Pancreas (tissue), 10 donors: ENCODE data around the gene KCNA2. TPM values are rescaled to one million over a fixed set of nuclear protein-coding genes. Genes with fewer than 3 reads are reported as not detected.

Experiments used
- ATAC-seq, 4 donors: fragments of 200-7000 bp; cut with Tn5 transposase; one replicate each; pipeline versions ENCODE4 v1.8.0 to v1.9.1; 2020; ENCODE audit warnings: mild to moderate bottlenecking in 4 of 4, moderate library complexity in 4 of 4
- DNase-seq, 6 donors: peaks; one replicate each; pipeline ENCODE4 v3.0.0-alpha.2; 2020
- FAIRE-seq: peaks from 2 replicates; lab custom pipeline; 2012; peaks lifted over from hg19 to GRCh38; lab: Jason Lieb, UNC
- H3K27ac ChIP-seq, 4 donors: fragments of 200-600 bp; sonication (generic); 1 replicate in 3 of 4; 2 replicates in 1 of 4; pipeline versions ENCODE4 v1.5.0 to v1.8.0; 2020
- H3K27me3 ChIP-seq, 4 donors: fragments of 200-600 bp; one replicate each; pipeline ENCODE4 v1.8.0; 2021
- H3K36me3 ChIP-seq, 3 donors: fragments of 200-600 bp; sonication (generic) in 1 of 3; one replicate each; pipeline versions ENCODE4 v1.5.0 to v1.8.0; 2020 to 2021
- H3K4me1 ChIP-seq, 3 donors: fragments of 200-600 bp; one replicate each; pipeline ENCODE4 v1.8.0; 2021
- H3K4me3 ChIP-seq, 4 donors: fragments of 200-600 bp; sonication (generic) in 2 of 4; one replicate each; pipeline versions ENCODE4 v1.5.0 to v1.8.0; 2020 to 2021
- H3K9me3 ChIP-seq, 4 donors: fragments of 200-600 bp; one replicate each; pipeline ENCODE4 v1.8.0; 2021
- WGBS, 2 donors: extraction: QIAGEN DNeasy Blood & Tissue Kit; methylation state at CpG; one replicate each; pipeline ENCODE4 v1.1.7; 2013; 5-methylcytosine and 5-hydroxymethylcytosine counted together
- intact Hi-C, 3 donors: fragments of 100-400 bp; cut with DNase I; formaldehyde crosslinking; loops; one replicate each; pipeline versions ENCODE4 v1.11.1 to v1.14.2; 2022
- polyA plus RNA-seq, 2 donors: library from polyadenylated mRNA; stranded (reverse); fragments of 200-250 nt; gene quantifications; one replicate each; pipeline ENCODE4 v1.2.3, GENCODE V29; 2013
- total RNA-seq, 6 donors: library from RNA; stranded (reverse); fragmentation: NEBNext Ultra II Directional in 4 of 6; extraction: Animal tissue kit (Norgen Biotek cat#: 25700) in 4 of 6; gene quantifications; one replicate each; pipeline versions ENCODE4 v1.2.1 to v1.2.4, GENCODE V29; 2021 to 2023
- TF ChIP-seq, protein P1 (sequence below), 4 donors: fragments of 200-600 bp; sonication (generic) in 3 of 4; IDR thresholded peaks; one replicate each; pipeline versions ENCODE4 v1.5.0 to v1.8.0; 2021; ENCODE audit warnings: antibody characterized with exemption in 4 of 4
- donor health status: healthy with polysubstance abuse.
- donor health status: DM: no; HTN: no; CAD: no; lungs with moderate emphysema.
- donor health status: DM: no; HTN: no; CAD: no.
- donor health status: control.
- donor health status: control.
- donor health status: Bipolar disorder and iron deficiency.
- donor health status: DM: yes; HTN: yes; CAD: no.
- donor health status: DM: no; HTN: no; CAD: no.
- donor health status: DM: no; HTN: no; CAD: no.
- donor health status: DM: yes; HTN: yes; CAD: no.

KCNA2 gene
- total and polyA plus RNA-seq, 8 donors, result 0.21 to 1.6 (median 0.64) TPM

DNA sequence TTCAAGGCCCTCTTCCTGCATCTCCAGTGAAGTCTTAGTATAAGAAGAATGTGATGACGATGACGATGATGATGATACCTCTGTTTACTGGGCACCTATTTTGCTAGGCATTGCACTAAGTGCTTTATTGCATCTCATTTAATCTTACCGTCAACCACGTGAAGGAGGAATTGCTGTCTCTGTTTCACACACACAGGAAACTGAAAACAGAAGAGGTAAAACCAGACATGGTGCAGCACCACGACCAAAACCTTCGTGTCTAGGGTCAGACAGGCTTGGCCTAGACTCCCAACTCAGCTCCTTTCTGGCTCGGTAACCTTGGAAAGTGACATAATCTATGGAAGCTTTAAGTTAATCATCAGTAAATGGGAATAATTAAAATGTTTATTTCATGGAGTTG, 20.7 kb upstream of the KCNA2 start:
- H3K36me3 ChIP-seq, result no peaks in the 10 kb centered on the region
- DNase-seq, result no peak
- TF ChIP-seq, protein P1, sequence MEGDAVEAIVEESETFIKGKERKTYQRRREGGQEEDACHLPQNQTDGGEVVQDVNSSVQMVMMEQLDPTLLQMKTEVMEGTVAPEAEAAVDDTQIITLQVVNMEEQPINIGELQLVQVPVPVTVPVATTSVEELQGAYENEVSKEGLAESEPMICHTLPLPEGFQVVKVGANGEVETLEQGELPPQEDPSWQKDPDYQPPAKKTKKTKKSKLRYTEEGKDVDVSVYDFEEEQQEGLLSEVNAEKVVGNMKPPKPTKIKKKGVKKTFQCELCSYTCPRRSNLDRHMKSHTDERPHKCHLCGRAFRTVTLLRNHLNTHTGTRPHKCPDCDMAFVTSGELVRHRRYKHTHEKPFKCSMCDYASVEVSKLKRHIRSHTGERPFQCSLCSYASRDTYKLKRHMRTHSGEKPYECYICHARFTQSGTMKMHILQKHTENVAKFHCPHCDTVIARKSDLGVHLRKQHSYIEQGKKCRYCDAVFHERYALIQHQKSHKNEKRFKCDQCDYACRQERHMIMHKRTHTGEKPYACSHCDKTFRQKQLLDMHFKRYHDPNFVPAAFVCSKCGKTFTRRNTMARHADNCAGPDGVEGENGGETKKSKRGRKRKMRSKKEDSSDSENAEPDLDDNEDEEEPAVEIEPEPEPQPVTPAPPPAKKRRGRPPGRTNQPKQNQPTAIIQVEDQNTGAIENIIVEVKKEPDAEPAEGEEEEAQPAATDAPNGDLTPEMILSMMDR (IDR thresholded peaks at IDR 0.05), result no peak
- intact Hi-C loops, result no loop called here
- H3K4me3 ChIP-seq, result no peak overlapping the region
- H3K27ac ChIP-seq, result no peak overlapping the region
- no peak for ATAC-seq
- FAIRE-seq, result no peak
- 60 to 72% methylated on average over 7 of the region's 7 CpGs for WGBS, 2 donors
- H3K27me3 ChIP-seq, result no peaks in the 10 kb centered on the region
- no peaks in the 10 kb centered on the region for H3K4me1 ChIP-seq
- H3K9me3 ChIP-seq, result no peaks in the 10 kb centered on the region

DNA sequence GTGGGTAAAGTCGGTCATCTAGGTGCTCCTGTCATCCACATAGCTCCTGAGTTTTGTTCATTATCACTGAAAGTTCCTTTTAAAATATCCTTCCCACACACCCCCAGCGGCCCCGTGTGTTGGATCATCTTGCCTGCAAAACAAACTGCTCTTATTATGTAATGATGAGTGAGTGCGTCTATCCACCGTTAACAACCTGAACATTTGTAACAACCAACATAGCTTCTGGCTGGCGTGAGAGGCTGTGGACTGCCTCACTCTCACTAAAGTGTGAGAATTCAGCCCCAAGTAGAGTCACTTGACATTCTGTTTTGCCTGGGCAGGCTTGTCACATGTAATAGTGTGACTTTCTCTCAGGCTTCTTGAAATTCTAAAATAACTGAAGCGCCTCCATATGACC, 14.5 kb upstream of the KCNA2 start:
- Histone ChIP-seq H3K27ac (no peak overlapping the region), H3K9me3 (no peaks in the 10 kb centered on the region), H3K4me3 (no peak overlapping the region), H3K27me3 (peaks cover 0 to 3% (median 0%) of the 10 kb centered on the region in 4 donors), H3K4me1 (no peaks in the 10 kb centered on the region), H3K36me3 (no peaks in the 10 kb centered on the region)
- ATAC-seq, result no peak
- TF ChIP-seq, protein P1 (IDR thresholded peaks at IDR 0.05), result no peak
- intact Hi-C loops, result no loop called here
- no peak for FAIRE-seq
- 65 to 68% methylated on average over 7 of the region's 7 CpGs for WGBS, 2 donors
- DNase-seq, result no peak

DNA sequence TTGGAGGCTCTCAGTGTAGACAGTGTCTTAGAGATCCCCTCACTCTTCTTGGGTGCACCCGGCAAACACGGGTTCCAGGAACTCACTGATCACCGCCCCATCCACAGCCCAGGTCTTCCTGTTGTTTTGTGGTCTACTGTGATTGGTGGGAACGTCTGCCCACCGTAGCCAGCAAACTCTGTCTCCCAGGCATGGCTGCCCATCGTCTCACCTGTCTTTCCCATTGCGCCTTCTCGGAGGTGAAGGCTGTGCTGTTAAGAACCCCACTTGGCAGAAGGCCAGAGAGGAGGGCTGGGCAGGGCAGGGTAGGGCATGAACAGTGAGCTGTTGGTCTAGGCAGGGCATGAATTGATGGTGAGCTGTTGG, 14.1 kb upstream of the KCNA2 start:
- no peak for ATAC-seq
- Histone ChIP-seq H3K27me3 (peaks cover 0 to 3% (median 0%) of the 10 kb centered on the region in 4 donors), H3K36me3 (no peaks in the 10 kb centered on the region), H3K9me3 (no peaks in the 10 kb centered on the region), H3K27ac (no peak overlapping the region), H3K4me3 (no peak overlapping the region), H3K4me1 (no peaks in the 10 kb centered on the region)
- TF ChIP-seq, protein P1 (IDR thresholded peaks at IDR 0.05), result no peak
- intact Hi-C loops, result no loop called here
- 58 to 75% methylated on average over 8 of the region's 8 CpGs for WGBS, 2 donors
- no peak for FAIRE-seq
- DNase-seq, result no peak

DNA sequence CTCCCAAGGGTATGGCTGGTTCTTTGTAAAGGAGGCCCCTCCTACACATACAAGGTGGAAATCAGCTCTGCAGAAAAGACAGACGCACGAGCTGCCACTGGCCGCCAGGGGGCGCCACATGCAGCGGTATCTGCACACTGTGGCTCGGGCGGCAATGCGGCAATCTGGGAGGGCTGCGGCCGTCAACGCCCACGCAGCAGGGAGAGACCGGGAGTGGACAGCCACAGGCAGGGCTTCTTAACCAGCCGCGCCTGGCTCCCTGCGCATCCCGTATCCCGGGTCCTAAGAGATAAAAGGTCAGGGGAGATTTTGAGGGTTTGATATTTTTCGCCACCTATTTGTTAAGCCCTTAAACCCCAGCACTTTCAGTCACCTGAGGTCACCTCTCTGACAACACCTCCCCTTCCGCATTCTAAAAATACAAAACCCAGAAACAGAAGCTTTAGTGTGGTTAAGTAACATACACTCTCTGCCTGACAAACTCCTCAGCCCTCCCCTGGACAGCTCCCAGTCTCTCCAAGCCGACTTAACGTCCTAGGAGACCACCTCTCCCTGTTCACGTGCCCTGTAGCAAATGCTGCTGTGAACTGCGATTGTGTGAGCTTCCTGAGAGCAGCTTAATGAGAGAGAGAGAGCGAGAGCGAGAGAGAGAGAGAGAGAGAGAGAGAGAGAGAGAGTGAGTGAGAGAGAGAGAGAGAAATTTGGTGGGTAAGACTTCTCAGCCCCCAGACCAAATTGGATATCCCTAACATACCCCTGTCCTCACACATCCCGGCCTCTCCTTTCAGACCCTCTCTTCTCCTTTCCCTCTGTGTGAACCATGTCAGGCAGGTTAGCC, 13.5 kb upstream of the KCNA2 start:
- 5 to 6% methylated on average over 25 to 27 of the region's 27 CpGs for WGBS, 2 donors
- Histone ChIP-seq H3K36me3 (no peaks in the 10 kb centered on the region), H3K27me3 (peaks cover 0 to 3% (median 0%) of the 10 kb centered on the region in 4 donors), H3K4me1 (no peaks in the 10 kb centered on the region), H3K27ac (peak overlapping the region in 3 of 4 donors; percentile 2 to 42 (median 6)), H3K4me3 (peak overlapping the region in 2 of 4 donors; percentile 7 to 19), H3K9me3 (no peaks in the 10 kb centered on the region)
- FAIRE-seq (no peak), DNase-seq (peak; percentile 73 to 95 (median 84)), ATAC-seq (peak; percentile 92 to 96 (median 94))
- intact Hi-C loops, result loop anchor here in 1 of 3 donors (5.0 kb wide), 1 partner anchor 67 kb away; no protein-coding TSS in a partner anchor
- TF ChIP-seq, protein P1 (IDR thresholded peaks at IDR 0.05), result peak; percentile 95 to 98 (median 97)

DNA sequence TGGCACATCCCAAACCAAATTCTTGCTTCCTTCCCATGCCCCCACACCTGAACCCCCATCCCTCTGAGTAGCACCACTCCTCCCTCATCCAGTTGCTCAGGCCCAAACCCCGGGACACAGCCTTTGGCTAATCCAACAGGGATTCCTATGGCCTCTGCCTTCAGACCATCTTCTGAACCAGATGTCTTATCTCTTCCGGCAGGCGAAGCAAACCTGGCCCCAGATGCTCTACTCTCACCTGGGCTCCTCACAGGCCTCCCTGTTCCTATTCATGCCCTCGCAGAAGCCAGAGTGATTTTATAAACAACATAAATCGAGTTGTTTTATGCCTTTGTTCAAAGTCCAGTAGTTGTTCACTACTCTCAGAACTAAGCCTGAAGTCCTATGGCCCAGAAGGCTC, 12.5 kb upstream of the KCNA2 start:
- no peak overlapping the region for H3K4me3 ChIP-seq
- DNase-seq, result no peak
- H3K27me3 ChIP-seq, result peaks cover 0 to 3% (median 0%) of the 10 kb centered on the region in 4 donors
- WGBS, 2 donors, result 51 to 67% methylated on average over 5 of the region's 5 CpGs
- ATAC-seq, result no peak
- intact Hi-C loops, result loop anchor here in 1 of 3 donors (5.0 kb wide), 1 partner anchor 66 kb away; no protein-coding TSS in a partner anchor
- no peaks in the 10 kb centered on the region for H3K36me3 ChIP-seq
- FAIRE-seq, result no peak
- TF ChIP-seq, protein P1 (IDR thresholded peaks at IDR 0.05), result no peak
- H3K27ac ChIP-seq, result no peak overlapping the region
- H3K4me1 ChIP-seq, result no peaks in the 10 kb centered on the region
- H3K9me3 ChIP-seq, result no peaks in the 10 kb centered on the region
